GM12801 (cell line): Measurements from ENCODE around the gene AGO1.

Experiments
- CTCF ChIP-seq: IDR thresholded peaks from one replicate; pipeline ENCODE4 v1.5.1; 2011; ENCODE audit warnings: control low read depth; ENCODE audit not compliant: insufficient read length; ENCODE audit errors: extremely low read depth

The AGO1 gene

GRCh38 chr1:35885961-35886558 lies 3.1 kb downstream of the AGO1 start:
- no peak for TF ChIP-seq CTCF

- no peak for TF ChIP-seq CTCF
Observed at GRCh38 chr1:35886577-35887431, 3.8 kb downstream of the AGO1 start.

- no peak for TF ChIP-seq CTCF
Observed at GRCh38 chr1:35887508-35887907, 4.5 kb downstream of the AGO1 start.

GRCh38 chr1:35888255-35888654 lies 5.2 kb downstream of the AGO1 start:
- TF ChIP-seq CTCF, result no peak

- TF ChIP-seq CTCF, result no peak
Observed at GRCh38 chr1:35893051-35893879, 10.3 kb downstream of the AGO1 start.

GRCh38 chr1:35894183-35894582 lies 11.2 kb downstream of the AGO1 start:
- TF ChIP-seq CTCF, result no peak

- TF ChIP-seq CTCF, result no peak
Observed at GRCh38 chr1:35894656-35895055, 11.6 kb downstream of the AGO1 start.
